ENCODE measurements around the gene PITRM1. TPM values are rescaled to one million over a fixed set of nuclear protein-coding genes. Genes with fewer than 3 reads are reported as not detected.

PITRM1 gene
- total and polyA plus RNA-seq, 5 donors: 54.1 to 78.4 (median 71.2) TPM

GRCh38 chr10:3210251-3210877 is 37.8 kb upstream of the PITRM1 start:
- 64% methylated on average over 10 of the region's 10 CpGs for WGBS
- Histone ChIP-seq H3K9me3 (ENCODE audit: control insufficient read depth, low read length) (no peaks in the 10 kb centered on the region), H3K27me3 (ENCODE audit: control insufficient read depth, insufficient read depth) (no peaks in the 10 kb centered on the region), H3K4me1 (ENCODE audit: control insufficient read depth, insufficient read depth, low read length) (no peaks in the 10 kb centered on the region), H3K4me3 (ENCODE audit: low read length) (no peak overlapping the region), H3K27ac (ENCODE audit: low read length) (no peak overlapping the region)
- intact Hi-C loops (cut with DNase I): no loop called here
- no peak for DNase-seq
- ATAC-seq: no peak

GRCh38 chr10:3208481-3209406 is 36.2 kb upstream of the PITRM1 start:
- WGBS: 79% methylated on average over 31 of the region's 31 CpGs
- DNase-seq (peak in 1 of 3 donors; percentile 63), ATAC-seq (peak; percentile 24 to 25)
- intact Hi-C loops (cut with DNase I): no loop called here
- no peaks in the 10 kb centered on the region for H3K9me3 ChIP-seq (ENCODE audit: control insufficient read depth, low read length)
- no peaks in the 10 kb centered on the region for H3K4me1 ChIP-seq (ENCODE audit: control insufficient read depth, insufficient read depth, low read length)
- no peak overlapping the region for H3K4me3 ChIP-seq (ENCODE audit: low read length)
- H3K27ac ChIP-seq (ENCODE audit: low read length): no peak overlapping the region
- H3K27me3 ChIP-seq (ENCODE audit: control insufficient read depth, insufficient read depth): no peaks in the 10 kb centered on the region

- Histone ChIP-seq H3K4me3 (ENCODE audit: low read length) (no peak overlapping the region), H3K27ac (ENCODE audit: low read length) (no peak overlapping the region), H3K27me3 (ENCODE audit: control insufficient read depth, insufficient read depth) (no peaks in the 10 kb centered on the region), H3K9me3 (ENCODE audit: control insufficient read depth, low read length) (no peaks in the 10 kb centered on the region), H3K4me1 (ENCODE audit: control insufficient read depth, insufficient read depth, low read length) (no peaks in the 10 kb centered on the region)
- 86% methylated on average over 8 of the region's 8 CpGs for WGBS
- ATAC-seq: no peak
- intact Hi-C loops (cut with DNase I): no loop called here
- DNase-seq: no peak
Measured at GRCh38 chr10:3207351-3207750, 34.8 kb upstream of the PITRM1 start.

- H3K4me3 ChIP-seq (ENCODE audit: low read length): no peak overlapping the region
- ATAC-seq (no peak), DNase-seq (no peak)
- no peaks in the 10 kb centered on the region for H3K27me3 ChIP-seq (ENCODE audit: control insufficient read depth, insufficient read depth)
- 86% methylated on average over 11 of the region's 11 CpGs for WGBS
- intact Hi-C loops (cut with DNase I): no loop called here
- H3K4me1 ChIP-seq (ENCODE audit: control insufficient read depth, insufficient read depth, low read length): no peaks in the 10 kb centered on the region
- no peak overlapping the region for H3K27ac ChIP-seq (ENCODE audit: low read length)
- no peaks in the 10 kb centered on the region for H3K9me3 ChIP-seq (ENCODE audit: control insufficient read depth, low read length)
Measured at GRCh38 chr10:3206511-3207157, 34.1 kb upstream of the PITRM1 start.

- Histone ChIP-seq H3K27me3 (ENCODE audit: control insufficient read depth, insufficient read depth) (no peaks in the 10 kb centered on the region), H3K27ac (ENCODE audit: low read length) (no peak overlapping the region), H3K4me3 (ENCODE audit: low read length) (no peak overlapping the region), H3K9me3 (ENCODE audit: control insufficient read depth, low read length) (no peaks in the 10 kb centered on the region), H3K4me1 (ENCODE audit: control insufficient read depth, insufficient read depth, low read length) (no peaks in the 10 kb centered on the region)
- ATAC-seq (no peak), DNase-seq (no peak)
- intact Hi-C loops (cut with DNase I): no loop called here
- WGBS: 42% methylated on average over 4 of the region's 4 CpGs
Measured at GRCh38 chr10:3203972-3204371, 31.4 kb upstream of the PITRM1 start.

- 78% methylated on average over 11 of the region's 11 CpGs for WGBS
- DNase-seq (no peak), ATAC-seq (no peak)
- no peaks in the 10 kb centered on the region for H3K27me3 ChIP-seq (ENCODE audit: control insufficient read depth, insufficient read depth)
- H3K27ac ChIP-seq (ENCODE audit: low read length): no peak overlapping the region
- no peaks in the 10 kb centered on the region for H3K4me1 ChIP-seq (ENCODE audit: control insufficient read depth, insufficient read depth, low read length)
- intact Hi-C loops (cut with DNase I): no loop called here
- H3K4me3 ChIP-seq (ENCODE audit: low read length): no peak overlapping the region
- no peaks in the 10 kb centered on the region for H3K9me3 ChIP-seq (ENCODE audit: control insufficient read depth, low read length)
Measured at GRCh38 chr10:3203016-3203811, 30.6 kb upstream of the PITRM1 start.

- H3K27ac ChIP-seq (ENCODE audit: low read length): no peak overlapping the region
- no peaks in the 10 kb centered on the region for H3K27me3 ChIP-seq (ENCODE audit: control insufficient read depth, insufficient read depth)
- no peak for ATAC-seq
- intact Hi-C loops (cut with DNase I): no loop called here
- peak in 1 of 3 donors; percentile 18 for DNase-seq
- 88% methylated on average over 8 of the region's 8 CpGs for WGBS
- no peaks in the 10 kb centered on the region for H3K9me3 ChIP-seq (ENCODE audit: control insufficient read depth, low read length)
- H3K4me3 ChIP-seq (ENCODE audit: low read length): no peak overlapping the region
- no peaks in the 10 kb centered on the region for H3K4me1 ChIP-seq (ENCODE audit: control insufficient read depth, insufficient read depth, low read length)
Measured at GRCh38 chr10:3201796-3202195, 29.2 kb upstream of the PITRM1 start.

- DNase-seq (no peak), ATAC-seq (no peak)
- WGBS: 86% methylated on average over 9 of the region's 9 CpGs
- Histone ChIP-seq H3K27ac (ENCODE audit: low read length) (no peak overlapping the region), H3K27me3 (ENCODE audit: control insufficient read depth, insufficient read depth) (no peaks in the 10 kb centered on the region), H3K9me3 (ENCODE audit: control insufficient read depth, low read length) (no peaks in the 10 kb centered on the region), H3K4me3 (ENCODE audit: low read length) (no peak overlapping the region), H3K4me1 (ENCODE audit: control insufficient read depth, insufficient read depth, low read length) (no peaks in the 10 kb centered on the region)
- intact Hi-C loops (cut with DNase I): loop anchor here in 2 of 4 donors (5.0 to 10.0 kb wide), 2 partner anchors 1565 to 1573 kb away; no protein-coding TSS in a partner anchor
Measured at GRCh38 chr10:3199488-3199887, 26.9 kb upstream of the PITRM1 start.

- 93% methylated on average over 7 of the region's 7 CpGs for WGBS
- intact Hi-C loops (cut with DNase I): loop anchor here in 2 of 4 donors (5.0 to 10.0 kb wide), 2 partner anchors 1566 to 1573 kb away; no protein-coding TSS in a partner anchor
Measured at GRCh38 chr10:3198900-3199299, 26.3 kb upstream of the PITRM1 start.

GRCh38 chr10:3197348-3198003 is 24.9 kb upstream of the PITRM1 start:
- ATAC-seq (peak; percentile 93), DNase-seq (peak; percentile 80 to 92 (median 90))
- Histone ChIP-seq H3K27ac (ENCODE audit: low read length) (no peak overlapping the region), H3K4me1 (ENCODE audit: control insufficient read depth, insufficient read depth, low read length) (no peaks in the 10 kb centered on the region), H3K4me3 (ENCODE audit: low read length) (no peak overlapping the region), H3K27me3 (ENCODE audit: control insufficient read depth, insufficient read depth) (no peaks in the 10 kb centered on the region), H3K9me3 (ENCODE audit: control insufficient read depth, low read length) (no peaks in the 10 kb centered on the region)
- intact Hi-C loops (cut with DNase I): loop anchor here in 3 of 4 donors (2.0 to 10.0 kb wide), 3 partner anchors 1567 to 1575 kb away; no protein-coding TSS in a partner anchor
- 12% methylated on average over 27 of the region's 27 CpGs for WGBS

More at GRCh38 chr10:3198900-3199299, 26.3 kb upstream of the PITRM1 start:
- Histone ChIP-seq H3K27me3 (ENCODE audit: control insufficient read depth, insufficient read depth) (no peaks in the 10 kb centered on the region), H3K27ac (ENCODE audit: low read length) (no peak overlapping the region), H3K4me3 (ENCODE audit: low read length) (no peak overlapping the region), H3K4me1 (ENCODE audit: control insufficient read depth, insufficient read depth, low read length) (no peaks in the 10 kb centered on the region), H3K9me3 (ENCODE audit: control insufficient read depth, low read length) (no peaks in the 10 kb centered on the region)
- ATAC-seq (no peak), DNase-seq (peak in 1 of 3 donors; percentile 23)
